Endometrial microvascular endothelial cells (primary cell): Measurements from ENCODE around the gene PARD3B. TPM values are rescaled to one million over a fixed set of nuclear protein-coding genes. Genes with fewer than 3 reads are reported as not detected.

Experiments
- in situ Hi-C: cut with HindIII; loops from 2 replicates; pipeline ENCODE4 v1.10.0; 2017; ENCODE audit warnings: low sequenced_read_pairs, low pct_unique_long_range_greater_than_20kb; ENCODE audit errors: inconsistent ontology term
- total RNA-seq: library from RNA; depleted of rRNA; stranded (reverse); fragments of >200 nt; gene quantifications from one replicate; pipeline ENCODE4 v1.2.3, GENCODE V29; 2015; ENCODE audit errors: inconsistent ontology term

Gene PARD3B
- total RNA-seq, 1 donor from 2014 or later = 3.3 TPM

DNA sequence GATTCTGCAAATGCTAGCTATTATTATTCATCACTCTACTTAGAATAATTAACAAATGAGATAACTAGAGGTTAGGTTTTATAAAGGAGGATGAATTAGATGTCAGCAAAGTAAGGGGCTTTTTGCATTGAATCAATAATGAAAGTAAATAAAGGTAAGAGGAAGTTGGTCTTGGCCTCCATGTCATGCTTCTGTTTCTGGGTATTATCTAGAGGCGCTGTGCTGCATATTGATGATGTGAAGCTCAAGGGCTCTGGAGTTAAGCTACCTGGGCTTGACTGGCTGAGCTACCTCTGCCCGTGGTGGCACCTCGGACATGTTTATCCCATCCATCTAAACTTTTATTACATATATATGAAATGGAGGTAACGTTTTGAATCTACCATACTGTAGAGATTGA lies 350.9 kb downstream of the PARD3B start:
- in situ Hi-C loops = no loop called here

DNA sequence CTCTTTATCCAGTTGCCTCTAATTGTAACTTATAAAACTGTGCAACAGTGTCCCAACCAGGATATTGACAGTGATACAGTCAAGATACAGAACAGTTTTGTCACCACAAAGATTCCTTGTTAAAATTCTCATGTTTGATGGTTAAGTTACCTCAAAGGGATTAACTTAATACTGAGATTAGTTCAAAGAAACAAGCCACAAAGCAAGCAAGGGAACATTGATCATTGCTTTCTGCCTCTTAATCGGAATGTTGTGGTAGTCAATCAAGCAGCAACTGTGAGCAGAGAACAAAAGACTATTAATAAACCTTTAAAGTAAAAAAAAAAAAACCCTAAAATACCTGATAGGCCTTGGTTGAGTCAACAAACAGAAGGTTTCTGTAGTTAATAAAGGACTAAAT lies 352.3 kb downstream of the PARD3B start:
- in situ Hi-C loops = no loop called here

DNA sequence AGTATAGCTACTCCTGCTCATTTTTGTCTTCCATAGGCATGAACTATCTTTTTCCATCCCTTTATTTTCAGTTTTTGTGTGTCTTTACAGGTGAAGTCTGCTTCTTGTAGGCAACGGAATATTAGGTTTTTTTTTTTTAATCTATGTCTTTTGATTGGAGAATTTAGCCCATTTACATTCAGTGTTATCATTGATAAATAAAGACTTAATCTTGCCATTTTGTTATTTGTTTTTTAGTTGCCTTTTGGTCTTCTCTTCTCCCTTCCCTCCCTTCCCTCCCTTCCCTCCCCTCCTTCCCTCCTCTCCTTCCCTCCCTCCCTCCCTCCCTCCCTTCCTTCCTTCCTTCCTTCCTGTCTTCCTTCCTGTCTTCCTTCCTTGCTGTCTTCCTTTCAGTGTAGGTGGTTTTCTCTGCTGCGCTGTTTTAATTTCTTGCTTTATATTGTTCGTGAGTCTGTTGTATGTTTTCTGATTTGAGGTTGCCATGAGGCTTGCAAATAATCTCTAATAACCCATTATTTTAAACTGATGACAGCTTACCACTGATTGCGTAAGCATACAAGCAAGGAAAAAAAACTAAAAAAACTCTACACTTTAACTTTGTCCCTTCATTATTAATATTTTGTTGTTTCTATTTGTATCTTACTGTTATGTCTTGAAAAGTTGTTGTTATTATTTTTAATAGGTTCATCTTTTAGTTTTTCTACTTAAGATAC lies 353.8 kb downstream of the PARD3B start:
- in situ Hi-C loops = no loop called here

DNA sequence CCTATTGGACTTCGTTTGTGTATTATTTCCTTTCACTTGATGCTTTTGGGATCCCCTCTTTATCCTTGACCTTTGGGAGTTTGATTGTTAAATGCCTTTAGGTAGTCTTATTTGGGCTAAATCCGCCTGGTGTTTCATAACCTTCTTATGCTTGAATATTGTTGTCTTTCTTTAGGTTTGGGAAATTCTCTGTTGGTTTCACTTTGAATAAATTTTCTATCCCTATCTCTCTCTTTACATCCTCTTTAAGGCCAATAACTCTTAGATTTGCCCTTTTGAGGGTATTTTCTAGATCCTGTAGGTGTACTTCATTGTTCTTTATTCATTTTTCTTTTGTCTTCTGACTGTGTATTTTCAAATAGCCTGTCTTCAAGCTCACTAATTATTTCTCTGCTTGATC lies 354.7 kb downstream of the PARD3B start:
- in situ Hi-C loops = no loop called here

DNA sequence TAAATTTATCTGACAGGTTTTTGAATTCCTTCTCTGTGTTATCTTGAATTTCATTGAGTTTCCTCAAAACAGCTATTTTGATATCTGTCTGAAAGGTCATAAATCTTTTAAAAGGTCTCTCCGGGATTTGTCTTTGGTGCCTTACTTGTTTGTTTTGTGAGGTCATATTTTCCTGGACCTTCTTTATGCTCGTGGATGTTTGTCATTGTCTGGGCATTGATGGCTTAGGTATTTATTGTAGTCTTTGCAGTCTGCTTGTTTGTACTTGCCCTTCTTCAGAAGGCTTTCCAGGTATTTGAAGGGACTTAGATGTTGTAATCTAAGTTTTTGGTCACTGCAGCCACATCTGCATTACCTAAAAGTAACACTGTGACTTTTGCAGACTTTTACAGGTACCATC lies 355.2 kb downstream of the PARD3B start:
- in situ Hi-C loops = no loop called here

DNA sequence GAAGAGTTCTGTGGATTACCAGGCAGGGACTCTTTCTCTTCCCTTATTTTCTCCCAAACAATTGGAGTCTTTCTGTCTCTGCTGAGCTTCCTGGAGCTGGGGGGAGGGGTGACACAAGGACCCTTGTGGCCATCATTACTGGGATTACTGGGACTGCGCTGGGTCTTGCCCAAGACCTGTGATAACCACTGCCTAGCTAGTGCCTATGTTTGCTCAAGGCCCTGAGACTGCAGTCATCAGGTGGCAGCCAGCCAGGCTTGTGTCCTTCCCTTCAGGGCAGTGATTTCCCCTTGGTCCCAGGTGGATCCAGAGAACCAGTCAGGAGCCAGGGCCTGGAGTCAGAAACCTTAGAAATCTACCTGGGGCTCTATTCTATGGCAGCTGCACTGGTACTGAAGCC lies 355.6 kb downstream of the PARD3B start:
- in situ Hi-C loops = no loop called here

DNA sequence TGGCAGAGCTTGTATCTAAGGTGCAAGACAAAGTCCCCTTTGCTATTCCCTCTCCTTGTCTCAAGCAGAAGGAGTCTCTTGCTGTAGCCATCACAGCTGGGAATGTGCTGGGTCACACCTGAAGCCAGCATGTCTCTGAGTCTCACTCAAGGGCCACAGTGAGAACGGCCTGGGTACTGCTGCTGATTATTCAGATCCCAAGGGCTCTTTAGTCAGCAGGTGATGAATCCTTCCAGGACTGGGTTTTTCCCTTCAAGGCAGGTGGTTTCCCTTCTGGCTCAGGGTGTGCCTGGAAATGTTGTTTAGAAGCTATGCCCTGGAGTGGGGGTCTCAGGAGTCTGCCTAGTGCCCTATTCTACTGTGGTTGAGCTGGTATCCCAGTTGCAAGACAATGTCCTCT lies 356.3 kb downstream of the PARD3B start:
- in situ Hi-C loops = no loop called here

DNA sequence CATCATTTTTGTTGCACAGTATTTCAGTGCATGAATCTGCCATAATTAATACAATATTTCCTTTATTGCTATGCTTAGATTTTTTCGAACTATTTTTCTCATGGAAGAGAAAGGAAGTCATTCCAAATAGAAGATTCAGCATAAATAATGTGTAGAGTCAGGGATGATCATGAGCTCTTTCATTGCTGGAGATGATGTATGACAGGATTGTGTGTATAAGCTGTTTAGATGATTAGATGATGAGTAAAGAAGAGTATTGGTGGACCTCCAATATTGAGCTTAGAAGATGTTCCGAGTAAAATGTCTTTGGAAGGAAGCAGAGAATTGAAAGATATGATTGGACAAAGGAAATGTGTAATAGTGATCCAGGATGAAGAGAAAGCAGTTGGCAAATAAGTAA lies 364.5 kb downstream of the PARD3B start:
- in situ Hi-C loops = no loop called here

DNA sequence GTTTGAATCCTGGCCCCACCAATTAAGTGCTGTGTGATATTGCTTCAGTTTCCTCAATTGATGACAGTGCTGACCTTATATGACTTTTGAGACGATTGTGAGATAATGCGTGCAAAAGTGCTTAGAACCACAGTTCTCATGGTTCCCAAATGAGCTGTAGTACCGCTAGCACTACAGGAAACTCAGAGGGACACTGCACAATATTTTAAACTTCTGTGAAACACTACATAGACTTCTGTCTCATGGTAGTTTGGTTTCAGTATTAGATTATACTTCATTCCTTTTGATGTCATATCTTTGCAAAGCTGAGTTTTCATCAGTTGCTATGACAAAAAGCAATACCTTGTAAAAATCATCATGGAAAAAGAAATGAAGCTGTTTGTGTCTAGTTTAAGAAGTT lies 368.0 kb downstream of the PARD3B start:
- in situ Hi-C loops = no loop called here

DNA sequence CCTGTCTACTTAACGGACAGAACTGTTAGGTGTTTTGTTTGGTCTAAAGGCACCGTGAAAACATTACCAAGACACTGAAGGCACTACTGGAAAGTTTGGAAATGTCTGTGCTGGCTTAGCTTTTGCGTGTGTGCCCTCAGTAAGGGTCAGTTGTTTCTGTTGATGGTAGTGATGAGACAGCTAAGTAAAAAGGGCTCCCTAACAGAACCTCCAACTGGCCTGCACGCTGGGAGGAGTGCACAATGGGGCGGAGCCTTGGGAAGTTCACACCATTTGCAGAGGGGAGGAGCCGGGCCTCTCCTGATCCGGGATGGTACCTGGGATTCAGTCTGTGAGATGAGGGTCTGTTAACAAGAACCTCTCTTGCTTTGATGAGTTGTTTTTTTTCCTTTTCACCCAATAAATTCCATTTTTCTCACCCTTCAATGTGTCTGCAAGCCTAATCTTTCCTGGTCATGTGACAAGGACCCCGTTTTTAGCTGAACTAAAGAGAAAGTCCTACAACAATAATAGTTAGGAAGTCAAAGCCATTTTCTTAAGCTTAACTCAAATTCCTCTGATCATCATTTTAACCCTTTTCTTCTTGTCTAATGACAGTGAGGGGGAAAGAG lies 368.7 kb downstream of the PARD3B start:
- in situ Hi-C loops = no loop called here

DNA sequence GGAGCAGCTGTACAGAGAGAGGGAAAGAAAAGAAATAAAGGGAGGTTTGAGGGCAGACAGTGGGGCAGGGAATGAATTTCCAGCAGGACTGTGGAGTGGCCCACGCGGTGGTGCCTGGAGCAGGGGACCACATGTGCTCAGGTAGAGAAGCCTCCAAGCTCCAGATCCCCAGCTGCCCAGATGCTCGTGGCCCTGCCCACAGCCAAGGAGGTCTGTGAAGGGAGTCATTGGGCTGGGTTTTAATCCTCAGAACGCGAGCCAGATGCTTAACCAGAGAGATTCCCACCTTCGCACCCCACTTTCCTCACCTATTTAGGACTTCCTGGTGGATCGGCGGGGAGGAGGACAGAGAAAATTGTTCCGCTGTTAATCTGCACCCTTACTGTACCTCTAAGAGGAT lies 369.4 kb downstream of the PARD3B start:
- in situ Hi-C loops = no loop called here

DNA sequence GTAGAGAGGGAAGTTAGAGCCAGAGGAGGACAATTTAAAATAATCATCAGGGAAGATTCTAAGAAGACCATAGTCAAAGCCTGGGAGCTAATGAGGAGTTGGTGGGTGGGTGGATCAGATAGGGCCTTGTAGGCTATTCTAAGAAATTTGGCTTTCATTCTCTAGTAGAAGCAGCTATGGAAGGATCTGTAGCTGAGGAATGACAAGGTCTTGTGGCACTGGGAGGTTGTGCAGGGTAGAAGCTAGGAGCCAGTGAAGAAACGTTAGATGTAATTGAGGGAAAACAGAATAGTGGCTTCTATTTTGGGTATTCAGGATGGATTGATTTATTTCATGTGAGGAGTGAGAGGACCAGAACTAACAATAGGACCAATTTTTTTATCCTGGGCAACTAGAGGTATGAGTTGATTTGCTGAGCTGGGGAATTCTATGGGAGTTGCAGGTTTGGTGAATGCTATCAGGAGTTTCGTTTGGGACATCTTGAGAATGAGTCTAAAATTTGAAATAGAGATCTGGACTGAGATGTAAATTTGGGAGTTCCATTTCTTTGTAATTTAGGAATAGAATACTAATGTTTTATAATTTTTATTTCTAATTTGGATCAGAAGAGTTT lies 371.9 kb downstream of the PARD3B start:
- in situ Hi-C loops = no loop called here

DNA sequence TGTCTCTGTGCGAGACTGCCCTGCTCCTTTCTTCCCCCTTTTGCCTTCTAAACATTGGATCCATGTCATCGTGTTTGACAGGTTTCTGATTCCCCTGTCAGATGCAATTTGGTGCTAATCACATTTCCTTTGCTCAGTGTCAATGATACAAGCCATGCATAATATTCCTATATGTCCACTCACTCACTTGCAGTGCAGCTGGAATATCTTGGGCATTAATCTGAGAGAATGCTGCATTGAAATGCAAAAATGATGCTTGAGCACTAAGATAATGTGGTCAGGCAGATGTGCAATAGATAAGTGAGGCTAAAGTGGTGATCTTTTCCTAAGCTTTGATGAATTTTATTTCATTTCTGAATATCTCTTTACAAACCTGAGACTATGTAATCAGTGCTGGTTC lies 375.5 kb downstream of the PARD3B start:
- in situ Hi-C loops = no loop called here

DNA sequence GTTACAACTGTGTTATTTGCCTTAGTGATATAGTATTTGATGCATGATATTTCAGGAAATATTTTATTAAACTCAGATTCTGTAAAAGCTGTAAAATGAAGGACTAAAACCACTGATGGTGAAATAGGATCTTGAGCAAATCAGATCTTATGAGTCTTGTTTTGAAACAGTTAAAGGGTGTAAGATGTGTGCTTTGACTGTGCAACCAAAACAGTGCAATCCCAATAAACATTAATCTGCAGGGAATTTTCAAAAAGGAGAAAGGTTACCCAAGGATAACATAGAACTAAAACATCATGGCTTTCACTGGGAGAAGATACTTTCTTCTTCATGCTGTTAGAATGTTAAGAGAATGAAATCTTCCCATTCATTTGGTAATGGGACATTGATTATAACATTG lies 378.7 kb downstream of the PARD3B start:
- in situ Hi-C loops = no loop called here

DNA sequence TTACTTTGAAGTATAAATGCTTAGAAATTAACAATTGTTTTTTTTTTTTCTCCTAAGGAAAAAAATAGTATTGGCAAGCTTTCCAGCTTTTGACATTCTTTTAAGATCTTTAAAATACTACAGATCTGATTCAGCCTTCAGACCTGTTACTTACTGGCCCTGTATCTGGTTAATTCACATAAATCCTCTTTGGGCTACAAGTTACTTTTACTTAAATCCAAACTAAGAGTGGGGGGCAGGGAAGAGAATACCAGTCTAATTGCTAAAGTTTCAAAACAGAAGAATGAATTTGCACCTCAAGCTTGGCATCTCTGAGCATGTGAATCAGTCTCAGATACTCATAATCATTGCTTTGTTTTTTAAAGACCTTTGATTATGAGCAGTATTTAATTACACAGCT lies 386.3 kb downstream of the PARD3B start:
- in situ Hi-C loops = no loop called here

DNA sequence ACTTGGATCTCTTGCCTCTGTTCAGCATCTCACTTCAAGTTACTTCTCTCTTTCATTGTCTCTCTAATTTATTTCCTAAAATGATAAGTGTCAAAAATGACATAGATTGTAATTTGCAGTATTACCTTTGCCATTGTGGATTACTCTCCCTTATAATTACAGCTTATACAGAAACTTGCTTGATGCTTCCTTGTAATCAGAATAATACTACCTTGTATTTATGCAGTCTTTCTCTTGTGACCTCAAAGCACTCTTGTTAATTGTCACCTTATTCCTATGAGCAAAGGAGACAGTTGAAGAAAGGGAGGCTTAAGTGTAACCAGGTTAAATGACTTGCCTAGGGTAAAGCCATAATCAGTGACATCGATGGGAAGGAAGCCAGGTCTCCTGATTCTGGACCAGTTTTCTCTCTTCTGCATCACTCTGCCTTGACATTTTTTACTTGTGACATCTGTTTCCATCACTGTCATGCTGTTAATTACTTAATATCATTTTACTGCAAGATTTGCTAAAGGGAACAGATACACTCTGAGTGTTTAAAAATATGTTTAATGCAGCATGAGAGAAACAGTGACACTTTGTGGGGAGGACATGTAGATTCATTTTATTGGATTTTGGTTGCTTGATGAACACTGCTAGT lies 388.6 kb downstream of the PARD3B start:
- in situ Hi-C loops = no loop called here

DNA sequence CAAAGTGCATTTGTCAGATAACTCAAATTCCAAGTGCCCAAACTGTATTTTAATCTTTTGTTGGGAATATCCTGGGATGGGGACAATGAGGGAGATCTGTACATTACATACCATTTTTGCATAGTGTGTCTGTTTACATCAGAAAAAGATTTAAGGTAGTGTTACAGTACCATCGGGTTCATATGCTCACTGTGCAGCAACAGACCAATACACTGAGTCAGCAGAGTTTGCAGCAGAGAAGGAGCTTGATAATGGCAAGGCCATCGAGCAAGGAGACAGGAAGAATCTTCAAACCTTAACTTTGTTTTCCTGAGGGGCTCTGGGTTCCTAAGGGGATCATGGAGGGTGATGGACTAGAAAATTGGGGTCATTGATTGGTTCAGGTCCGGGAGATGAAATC lies 399.7 kb downstream of the PARD3B start:
- in situ Hi-C loops = no loop called here

DNA sequence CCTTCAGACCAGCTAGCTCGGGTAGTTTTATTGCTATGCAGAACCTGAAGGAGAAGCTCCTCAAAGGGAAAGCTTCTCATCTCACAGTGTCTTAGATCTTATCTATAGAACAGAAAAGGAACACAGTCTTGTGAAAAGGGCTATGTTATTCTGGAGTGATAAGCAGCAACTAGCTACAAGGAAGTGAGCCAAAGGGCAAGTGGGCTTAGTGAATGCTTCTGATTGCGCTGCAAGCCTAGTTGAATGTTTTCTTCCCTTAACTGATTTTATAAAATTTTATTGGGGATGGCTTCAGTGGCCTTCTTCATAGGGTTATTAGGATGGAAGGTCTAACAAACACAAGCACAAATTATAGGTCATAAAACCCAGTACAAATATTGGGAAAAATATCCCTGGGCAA lies 400.1 kb downstream of the PARD3B start:
- in situ Hi-C loops = no loop called here

DNA sequence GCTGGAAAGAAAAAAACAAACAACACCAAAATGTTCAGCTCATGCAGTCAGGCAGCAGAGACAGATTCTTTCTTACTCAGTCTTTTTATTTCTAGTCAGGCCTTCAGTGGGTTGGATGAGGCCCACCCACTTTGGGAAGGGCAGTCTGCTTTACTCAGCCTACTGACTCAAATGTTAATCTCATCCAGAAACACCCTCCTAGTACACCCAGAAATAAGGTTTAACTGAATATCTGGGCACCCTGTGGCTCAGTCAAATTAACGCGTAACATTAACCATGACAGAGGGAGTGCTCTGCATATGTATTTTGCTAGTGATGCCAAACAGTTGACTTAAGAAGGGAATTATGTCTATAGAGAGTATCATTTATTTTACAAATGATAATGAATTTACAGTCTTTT lies 401.6 kb downstream of the PARD3B start:
- in situ Hi-C loops = no loop called here

DNA sequence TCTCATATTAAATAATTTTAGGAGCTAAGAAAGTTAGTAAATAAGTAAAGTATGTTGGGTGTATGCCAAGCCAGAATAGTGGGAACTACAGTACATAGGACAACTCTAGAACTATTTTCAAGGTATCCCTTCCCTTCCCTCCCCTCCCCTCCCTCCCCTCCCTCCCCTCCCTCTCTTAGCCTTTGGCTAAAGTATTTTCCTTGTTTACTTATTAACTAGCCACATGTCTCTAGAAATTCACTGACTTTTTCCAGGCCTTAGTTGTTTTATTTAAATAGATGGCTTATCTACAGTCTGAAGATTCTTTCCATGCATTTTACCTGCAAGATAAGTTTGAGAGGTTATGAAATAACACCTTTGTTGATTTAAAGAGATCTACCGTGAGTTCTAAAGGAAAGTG lies 402.1 kb downstream of the PARD3B start:
- in situ Hi-C loops = no loop called here
